HG03060 (cell line): ENCODE measurements around the gene PAPOLA.

Source experiments
- ATAC-seq: cut with Tn5 transposase; IDR thresholded peaks from one replicate; pipeline ENCODE4 v1.9.1; 2021; ENCODE audit warnings: low read depth, moderate number of reproducible peaks; ENCODE audit not compliant: unreplicated experiment

The PAPOLA gene

DNA sequence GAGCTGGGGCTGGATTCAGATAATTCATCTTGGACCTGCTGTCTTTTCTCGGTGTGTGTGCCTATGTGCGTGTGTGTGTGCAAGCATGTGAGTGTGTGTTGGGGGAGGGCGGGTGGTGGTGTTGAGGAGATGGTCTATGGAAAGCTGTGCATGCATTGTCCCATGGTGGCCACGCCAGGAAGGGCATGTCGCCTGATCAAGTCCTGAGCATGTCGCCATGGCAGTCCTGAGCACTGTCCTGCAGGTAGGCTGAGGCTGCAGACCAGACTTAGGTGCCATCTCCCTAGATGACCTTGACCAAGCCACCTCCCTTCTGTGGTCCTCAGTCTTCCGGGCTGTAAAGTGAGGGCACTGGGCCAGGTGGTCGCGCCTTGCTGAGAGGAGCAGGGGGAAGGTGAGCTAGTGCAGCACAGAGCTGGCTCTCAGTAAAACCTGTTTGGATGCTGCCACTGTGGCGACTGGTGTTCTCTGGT, 81.4 kb downstream of the PAPOLA start:
- no peak for ATAC-seq

- no peak for ATAC-seq
Observed at GRCh38 chr14:96584199-96584906, 82.2 kb downstream of the PAPOLA start.

- ATAC-seq = no peak
Observed at GRCh38 chr14:96584907-96585671, 82.9 kb downstream of the PAPOLA start.

- ATAC-seq = no peak
Observed at GRCh38 chr14:96585672-96586013, 83.5 kb downstream of the PAPOLA start.

DNA sequence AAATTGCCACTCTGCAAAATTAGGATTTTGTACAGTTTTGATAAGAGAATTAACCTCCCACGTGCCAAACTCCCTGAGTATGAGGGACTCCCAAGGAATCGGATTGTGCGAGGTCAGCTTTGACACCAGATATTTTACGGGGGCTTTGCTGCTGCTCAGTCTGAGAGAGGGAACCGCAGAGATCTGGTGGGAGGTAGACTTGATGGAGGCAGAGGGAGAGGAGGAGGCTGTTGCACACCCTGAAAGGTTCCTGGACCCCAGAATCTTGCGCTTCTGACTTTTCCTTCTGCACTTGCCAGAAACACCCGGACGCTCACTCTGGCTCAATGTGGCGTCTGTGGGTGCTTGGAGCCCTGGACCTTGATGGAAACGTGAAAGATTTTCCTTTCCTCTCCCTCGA, 83.9 kb downstream of the PAPOLA start:
- ATAC-seq = no peak

DNA sequence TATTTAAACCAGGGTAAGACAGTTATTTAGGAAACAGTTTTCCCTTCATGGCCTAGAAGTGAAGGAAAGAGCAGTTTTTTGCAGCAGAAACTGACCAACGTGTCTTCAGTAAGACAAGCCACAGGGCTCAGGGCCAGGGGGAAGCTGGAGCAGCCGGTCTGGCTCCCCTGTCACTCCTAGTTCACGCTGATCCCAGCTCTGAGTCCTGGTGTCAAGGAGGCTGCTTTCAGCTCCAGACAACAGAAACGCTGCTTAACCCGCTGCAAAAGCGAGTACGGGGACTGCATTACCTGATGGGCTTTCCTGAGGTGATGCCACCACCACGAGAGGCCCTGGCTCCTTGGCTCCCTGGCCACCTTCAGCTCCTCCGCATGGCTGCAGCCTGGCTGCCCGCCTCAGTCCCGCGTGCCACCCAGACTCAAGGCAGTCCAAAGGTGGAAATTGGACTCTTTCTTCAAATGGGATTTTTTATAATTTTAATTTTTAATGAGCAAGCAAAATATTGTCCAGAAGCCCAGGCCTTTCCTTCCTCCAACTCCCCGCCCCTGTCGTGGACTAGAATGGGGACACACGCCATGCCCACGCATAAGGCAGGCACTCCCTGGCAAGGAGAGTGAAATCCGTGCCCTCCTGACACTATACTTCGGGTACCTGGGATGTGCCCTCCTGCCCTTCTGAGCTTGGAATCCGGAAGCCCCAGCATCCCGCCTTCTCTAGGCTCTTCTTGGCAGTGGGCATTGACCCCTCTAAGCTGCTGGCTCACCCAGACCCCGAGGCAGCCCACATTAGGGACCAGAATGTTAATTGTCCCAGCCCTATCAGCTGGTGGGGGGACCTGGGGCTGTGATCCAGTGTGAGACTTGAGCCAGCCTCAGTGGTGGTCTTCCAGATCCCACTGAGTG, 85.0 kb downstream of the PAPOLA start:
- ATAC-seq = no peak

DNA sequence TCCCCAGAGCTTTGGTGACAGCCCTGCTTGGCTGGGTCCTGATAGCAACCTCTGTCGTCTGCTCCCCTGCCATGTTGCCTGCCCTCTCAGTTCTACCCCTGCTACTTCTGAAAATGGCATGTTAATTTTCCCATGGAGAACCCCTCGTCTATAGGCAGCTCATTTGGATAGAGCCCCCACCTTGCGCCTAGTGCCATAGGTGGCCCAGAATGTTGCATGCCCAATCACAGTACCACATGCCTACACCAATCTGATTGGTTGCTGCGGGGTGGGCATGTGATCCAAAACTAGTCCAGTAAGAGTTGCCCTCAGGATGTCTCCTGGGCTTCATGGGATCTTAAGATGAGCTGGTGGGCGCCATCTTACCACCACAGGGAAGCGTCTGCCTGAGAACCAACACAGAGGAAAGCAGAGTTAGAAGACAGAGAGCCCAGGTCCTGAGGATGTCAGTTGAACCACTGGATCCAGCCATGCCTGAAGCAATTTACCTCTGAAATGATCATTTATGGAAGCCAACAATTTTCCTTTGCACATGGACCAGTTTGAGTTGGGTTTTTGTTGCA, 85.7 kb downstream of the PAPOLA start:
- ATAC-seq = no peak

DNA sequence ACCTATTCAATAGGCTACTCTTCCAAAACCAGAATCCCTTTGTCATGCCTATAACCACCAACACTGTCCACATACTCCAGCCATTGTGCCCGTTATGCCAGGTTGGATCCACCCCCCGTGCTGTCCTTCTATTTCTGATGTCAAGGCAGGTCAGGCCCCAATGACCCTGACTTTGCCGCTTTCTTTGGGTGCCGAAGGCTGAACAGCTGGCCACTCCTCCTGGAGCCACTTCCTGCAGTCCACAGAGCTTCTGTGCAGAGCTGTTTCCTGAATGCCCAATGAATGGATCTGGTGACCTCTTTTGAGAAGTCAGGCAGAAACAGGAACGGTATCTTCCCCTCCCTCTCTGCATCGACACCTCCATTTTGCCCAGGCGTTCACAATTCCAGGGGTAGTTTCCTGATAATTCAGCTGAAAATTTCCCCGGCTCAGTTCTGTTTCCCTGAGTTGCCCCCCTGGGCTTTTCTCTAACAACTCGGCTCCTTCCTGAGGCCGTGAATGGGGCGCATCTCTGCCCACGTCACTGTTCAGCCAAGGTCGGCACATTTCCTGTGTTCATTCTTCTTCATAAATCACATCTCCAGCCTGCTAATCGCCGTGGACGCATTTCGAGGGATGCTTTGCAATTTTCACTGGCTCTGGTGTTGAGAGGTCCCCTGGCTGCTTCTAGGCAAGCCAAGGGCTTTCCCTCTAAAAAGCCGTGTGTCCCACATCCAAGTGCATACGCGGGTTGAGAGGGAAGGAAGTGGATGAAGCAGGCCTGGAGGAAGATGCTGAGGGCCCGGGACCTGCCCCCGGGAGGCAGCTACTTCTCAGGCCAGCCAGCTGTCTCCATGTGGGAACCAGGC, 86.5 kb downstream of the PAPOLA start:
- ATAC-seq = no peak

DNA sequence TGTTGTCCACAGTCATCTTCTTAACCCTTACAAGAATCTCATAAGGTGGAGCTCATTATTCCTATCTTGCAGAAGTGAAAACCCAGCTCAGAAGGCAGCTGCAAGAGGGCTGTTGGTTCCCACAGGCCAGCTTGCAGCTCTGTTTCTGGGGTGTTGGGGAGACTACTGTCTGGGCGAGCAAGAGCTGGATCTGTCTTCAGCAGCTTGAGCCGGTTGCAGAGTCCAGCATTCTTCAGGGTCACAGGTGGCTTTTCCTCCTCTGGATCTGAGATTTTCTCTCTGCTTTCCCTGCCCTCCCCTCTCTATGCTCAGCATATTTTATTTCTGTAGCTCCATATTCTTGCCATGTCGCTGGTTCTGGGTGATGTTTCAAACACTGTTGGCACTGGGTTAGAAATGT, 87.4 kb downstream of the PAPOLA start:
- ATAC-seq = no peak

- ATAC-seq = no peak
Observed at GRCh38 chr14:96590190-96590864, 88.1 kb downstream of the PAPOLA start.

- ATAC-seq = no peak
Observed at GRCh38 chr14:96592591-96593386, 90.6 kb downstream of the PAPOLA start.

DNA sequence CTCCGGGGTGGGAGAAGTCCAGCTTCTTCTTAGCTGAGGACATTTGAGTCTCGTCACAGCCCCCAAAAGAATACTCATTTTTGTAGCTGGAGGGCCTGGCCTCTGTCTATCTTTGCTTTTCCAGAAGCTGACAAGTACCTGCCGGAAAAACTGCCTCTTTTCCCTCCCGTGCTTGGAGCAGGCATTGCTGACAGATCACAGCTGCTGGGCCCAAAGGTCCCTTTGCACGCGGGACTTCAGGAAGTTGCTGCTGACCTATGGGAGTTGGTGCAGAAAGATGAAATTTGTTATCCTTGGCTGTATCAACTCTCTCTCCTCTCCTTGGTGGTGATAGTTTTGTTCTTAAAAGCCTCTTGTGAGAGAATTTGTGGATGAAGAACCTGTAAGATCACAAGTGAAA, 92.8 kb downstream of the PAPOLA start:
- ATAC-seq = no peak

DNA sequence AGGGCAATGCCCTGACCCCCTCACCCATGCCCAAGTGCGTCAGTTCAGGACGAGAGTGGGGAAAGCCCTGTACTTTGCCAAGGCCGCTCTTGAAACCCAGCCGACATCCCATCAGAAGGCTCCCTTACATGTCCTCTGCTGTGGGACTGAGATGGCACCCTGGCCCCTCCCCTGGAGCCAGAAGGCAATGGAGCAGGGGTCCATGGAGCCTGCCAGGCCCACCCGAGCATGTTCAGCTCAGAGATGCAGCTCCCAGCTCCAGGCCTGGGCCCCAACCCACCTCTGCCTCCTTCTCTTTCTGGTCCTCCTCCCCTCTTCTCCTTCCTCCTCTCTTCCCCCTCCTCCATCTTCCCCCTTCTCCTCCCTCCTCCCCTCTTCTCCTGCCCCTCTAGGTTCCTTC, 95.5 kb downstream of the PAPOLA start:
- no peak for ATAC-seq

DNA sequence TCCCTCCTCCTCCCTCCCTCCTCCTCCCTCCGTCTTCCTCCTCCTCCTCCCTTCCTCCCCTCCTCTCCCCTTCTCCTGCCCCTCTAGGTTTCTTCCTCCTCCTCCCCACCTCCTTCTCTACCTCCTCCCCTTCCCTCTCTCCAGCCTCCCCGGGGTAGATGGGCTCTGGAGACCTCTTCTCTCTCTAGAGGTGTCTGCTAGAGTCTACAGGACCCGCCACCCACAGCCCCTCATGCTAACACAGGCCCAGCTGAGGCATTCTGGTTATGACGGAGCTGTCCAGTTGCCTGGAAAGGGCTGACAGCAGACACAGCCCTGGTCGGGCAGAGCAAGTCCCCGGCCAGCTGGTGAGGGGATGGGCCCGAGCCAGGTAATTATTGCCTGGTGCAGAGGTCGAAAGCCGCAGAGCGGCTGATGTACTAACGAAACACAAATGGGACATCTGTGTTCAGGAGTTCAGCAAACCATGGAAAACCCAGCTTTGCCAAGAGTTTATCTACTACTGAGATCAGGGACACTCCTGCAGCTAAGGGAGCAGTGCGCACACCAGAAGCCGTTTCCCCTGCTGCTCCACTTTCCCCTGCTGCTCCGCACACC, 96.2 kb downstream of the PAPOLA start:
- no peak for ATAC-seq

- no peak for ATAC-seq
Observed at GRCh38 chr14:96599076-96599475, 96.9 kb downstream of the PAPOLA start.

GRCh38 chr14:96602186-96602585, 100.0 kb downstream of the PAPOLA start:
- ATAC-seq = no peak

GRCh38 chr14:96603350-96604255, 101.4 kb downstream of the PAPOLA start:
- ATAC-seq = no peak
